Measurements from ENCODE around the gene ELF2. TPM values are rescaled to one million over a fixed set of nuclear protein-coding genes. Genes with fewer than 3 reads are reported as not detected.
"Not testable (repeated sequence)": the region's sequence is repeated elsewhere in the genome, so short reads cannot be mapped to it uniquely, and the experiment has no call there.

The ELF2 gene
- total RNA-seq, 2 donors from 2014 or later = 32.6 TPM

- intact Hi-C loops (cut with DNase I, micrococcal nuclease) = no loop called here
- DNase-seq = peak; percentile 61 to 62
- ATAC-seq = peak; percentile 86
Observed at GRCh38 chr4:139099366-139099982, 77.5 kb downstream of the ELF2 start.

GRCh38 chr4:139092271-139092670 is 84.7 kb downstream of the ELF2 start:
- DNase-seq = no peak
- intact Hi-C loops (cut with DNase I, micrococcal nuclease) = no loop called here
- no peak for ATAC-seq

GRCh38 chr4:139085141-139085540 is 91.9 kb downstream of the ELF2 start:
- intact Hi-C loops (cut with DNase I, micrococcal nuclease) = loop anchor here (10.0 kb wide), 2 partner anchors 90 to 210 kb away; partner anchors contain the start of gene ELF2 (in 1 of the 2)
- DNase-seq (no peak), ATAC-seq (no peak)

GRCh38 chr4:139084804-139085093 is 92.3 kb downstream of the ELF2 start:
- ATAC-seq (no peak), DNase-seq (no peak)
- intact Hi-C loops (cut with DNase I, micrococcal nuclease) = loop anchor here (10.0 kb wide), 2 partner anchors 90 to 210 kb away; partner anchors contain the start of gene ELF2 (in 1 of the 2)

- ATAC-seq (peak; percentile 77), DNase-seq (peak; percentile 92 to 93)
- intact Hi-C loops (cut with DNase I, micrococcal nuclease) = loop anchor here (10.0 kb wide), 2 partner anchors 91 to 211 kb away; partner anchors contain the start of gene ELF2 (in 1 of the 2)
Observed at GRCh38 chr4:139083956-139084803, 92.8 kb downstream of the ELF2 start.

- peak; percentile 63 to 68 for DNase-seq
- intact Hi-C loops (cut with DNase I, micrococcal nuclease) = loop anchor here (10.0 kb wide), 2 partner anchors 91 to 211 kb away; partner anchors contain the start of gene ELF2 (in 1 of the 2)
- peak; percentile 57 for ATAC-seq
Observed at GRCh38 chr4:139083607-139083955, 93.4 kb downstream of the ELF2 start.

GRCh38 chr4:139082750-139083606 is 94.0 kb downstream of the ELF2 start:
- peak; percentile 83 for ATAC-seq
- intact Hi-C loops (cut with DNase I, micrococcal nuclease) = loop anchor here (10.0 kb wide), 2 partner anchors 92 to 212 kb away; partner anchors contain the start of gene ELF2 (in 1 of the 2)

GRCh38 chr4:139078926-139079325 is 98.1 kb downstream of the ELF2 start:
- intact Hi-C loops (cut with DNase I, micrococcal nuclease) = no loop called here

More at GRCh38 chr4:139082750-139083606, 94.0 kb downstream of the ELF2 start:
- peak; percentile 96 to 98 for DNase-seq

GRCh38 chr4:139077567-139078355 is 99.3 kb downstream of the ELF2 start:
- DNase-seq (no peak), ATAC-seq (no peak)
- intact Hi-C loops (cut with DNase I, micrococcal nuclease) = no loop called here

More at GRCh38 chr4:139078926-139079325, 98.1 kb downstream of the ELF2 start:
- ATAC-seq (no peak), DNase-seq (no peak)

- intact Hi-C loops (cut with DNase I, micrococcal nuclease) = no loop called here
- DNase-seq = no peak
- ATAC-seq = no peak
Observed at GRCh38 chr4:139076016-139076744, 100.8 kb downstream of the ELF2 start.

GRCh38 chr4:139060591-139060990 is 116.4 kb downstream of the ELF2 start:
- DNase-seq = no peak
- ATAC-seq = no peak
- intact Hi-C loops (cut with DNase I, micrococcal nuclease) = no loop called here

GRCh38 chr4:139059026-139059425 is 118.0 kb downstream of the ELF2 start:
- DNase-seq; intact Hi-C loops (cut with DNase I, micrococcal nuclease): not testable (repeated sequence)
- peak; percentile 49 for ATAC-seq

- intact Hi-C loops (cut with DNase I, micrococcal nuclease) = no loop called here
- no peak for DNase-seq
- no peak for ATAC-seq
Observed at GRCh38 chr4:139054791-139055505, 122.1 kb downstream of the ELF2 start.

- DNase-seq (no peak), ATAC-seq (no peak)
- intact Hi-C loops (cut with DNase I, micrococcal nuclease) = no loop called here
Observed at GRCh38 chr4:139053909-139054308, 123.1 kb downstream of the ELF2 start.

- DNase-seq (no peak), ATAC-seq (no peak)
- intact Hi-C loops (cut with DNase I, micrococcal nuclease) = no loop called here
Observed at GRCh38 chr4:139050446-139050845, 126.6 kb downstream of the ELF2 start.

- no peak for DNase-seq
- ATAC-seq = no peak
- intact Hi-C loops (cut with DNase I, micrococcal nuclease) = no loop called here
Observed at GRCh38 chr4:139048026-139048425, 129.0 kb downstream of the ELF2 start.

- DNase-seq (no peak), ATAC-seq (no peak)
- intact Hi-C loops (cut with DNase I, micrococcal nuclease) = no loop called here
Observed at GRCh38 chr4:139044291-139044690, 132.7 kb downstream of the ELF2 start.
